GM18907 (cell line): Measurements from ENCODE around the gene NEK10.

Experiments
- ATAC-seq: cut with Tn5 transposase; IDR thresholded peaks from one replicate; pipeline ENCODE4 v1.9.1; 2021; ENCODE audit warnings: mild to moderate bottlenecking, moderate library complexity; ENCODE audit not compliant: unreplicated experiment

NEK10 gene

DNA sequence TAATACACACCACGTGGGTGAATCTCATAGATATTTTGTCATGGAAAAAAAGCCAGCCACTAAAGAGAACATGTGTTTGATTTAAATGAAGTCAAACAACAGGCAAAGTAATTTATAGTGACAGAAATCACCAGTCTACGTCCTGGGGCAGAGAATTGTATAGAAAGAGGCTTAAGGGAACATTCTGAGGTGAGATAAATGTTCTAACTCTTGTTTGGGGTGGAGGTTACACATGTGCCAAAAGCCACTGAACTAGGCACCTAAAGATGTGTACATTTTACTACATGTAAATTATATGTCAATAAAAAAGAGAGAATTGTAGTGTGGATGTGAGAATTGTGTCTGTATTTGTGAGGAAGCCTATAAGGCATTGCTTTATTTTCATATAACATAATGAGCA, 184.9 kb downstream of the NEK10 start:
- ATAC-seq = no peak

DNA sequence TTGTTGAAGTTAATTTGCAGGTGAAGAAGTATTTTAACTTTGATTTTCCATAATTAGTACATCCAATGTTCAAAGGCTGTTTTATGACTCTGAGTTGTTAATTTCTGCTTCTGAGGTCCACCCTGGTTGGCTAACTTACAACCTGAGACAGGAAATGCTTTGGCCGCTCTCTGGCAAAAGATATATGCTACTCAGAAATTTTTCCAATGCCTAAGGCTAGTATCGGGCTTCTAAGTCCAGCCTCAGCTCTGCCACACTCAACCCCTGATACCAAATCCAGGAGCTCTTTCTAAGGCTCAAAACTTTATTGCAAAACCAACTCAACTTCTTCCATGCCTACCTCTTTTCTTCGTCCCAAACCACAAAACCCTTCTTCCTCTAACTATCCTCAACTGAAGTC, 192.9 kb downstream of the NEK10 start:
- no peak for ATAC-seq

GRCh38 chr3:27174530-27174929, 194.7 kb downstream of the NEK10 start:
- no peak for ATAC-seq

- peak; percentile 94 for ATAC-seq
These were observed 198.1 kb downstream of the NEK10 start for GRCh38 chr3:27171113-27171512.

DNA sequence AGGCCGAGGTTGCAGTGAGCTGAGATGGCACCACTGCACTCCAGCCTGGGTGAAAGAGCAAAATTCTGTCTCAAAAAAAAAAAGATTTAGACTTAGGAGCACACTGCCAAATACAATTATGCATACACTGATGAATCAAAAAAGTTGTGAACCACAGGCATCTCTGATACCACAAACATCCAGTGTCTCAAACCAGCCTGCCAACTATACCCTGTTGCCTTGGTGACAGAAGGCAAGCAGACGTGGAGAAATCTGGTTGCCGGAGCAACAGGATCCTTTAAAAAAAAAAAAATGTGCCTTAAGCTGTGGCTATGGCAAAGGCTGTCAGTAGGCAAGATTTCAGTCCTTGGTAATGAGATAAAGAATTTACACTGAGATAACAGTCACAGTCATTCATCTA, 202.3 kb downstream of the NEK10 start:
- ATAC-seq = no peak

DNA sequence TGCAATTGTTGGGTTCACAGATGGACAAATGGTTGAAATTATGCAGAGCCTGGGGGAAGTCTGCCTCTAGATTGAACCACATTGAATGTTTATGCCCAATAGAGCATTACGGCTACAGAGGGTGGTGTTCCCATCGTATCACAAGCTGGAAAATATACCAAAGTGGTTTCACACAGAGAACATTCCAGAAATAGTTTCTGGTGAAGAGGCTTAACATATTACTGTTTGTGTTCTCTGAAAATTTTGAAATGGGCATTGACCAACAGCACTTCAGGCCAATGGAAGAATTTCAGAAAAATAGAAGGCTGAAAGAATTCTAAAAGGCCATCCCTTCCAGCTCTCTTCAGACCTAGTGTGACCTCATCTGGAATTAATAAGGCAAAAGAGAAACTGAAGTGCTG, 203.9 kb downstream of the NEK10 start:
- ATAC-seq = no peak

GRCh38 chr3:27160779-27161287, 208.3 kb downstream of the NEK10 start:
- ATAC-seq = no peak

GRCh38 chr3:27160146-27160545, 209.0 kb downstream of the NEK10 start:
- ATAC-seq = no peak

- ATAC-seq = no peak
These were observed 222.0 kb downstream of the NEK10 start for GRCh38 chr3:27147215-27147614.

GRCh38 chr3:27146786-27147185, 222.4 kb downstream of the NEK10 start:
- ATAC-seq = no peak

DNA sequence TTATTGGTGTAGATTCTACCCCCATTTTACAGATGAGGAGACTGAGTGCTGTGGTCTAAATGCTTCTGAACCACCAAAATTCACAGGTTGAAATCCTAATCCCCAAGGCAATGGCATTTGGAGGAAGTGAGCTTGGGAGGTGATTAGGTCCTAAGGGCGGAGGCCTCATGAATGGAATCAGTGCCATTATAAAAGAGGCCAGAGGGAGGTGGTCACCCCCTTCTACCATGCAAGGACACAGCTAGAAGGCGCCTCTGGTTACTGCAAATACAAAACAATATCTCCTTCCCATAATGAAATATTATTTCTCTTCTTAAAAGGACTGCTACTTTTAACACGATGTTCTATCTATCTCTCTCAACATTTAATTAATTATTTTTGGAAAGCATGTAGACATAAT, 223.5 kb downstream of the NEK10 start:
- ATAC-seq = no peak

DNA sequence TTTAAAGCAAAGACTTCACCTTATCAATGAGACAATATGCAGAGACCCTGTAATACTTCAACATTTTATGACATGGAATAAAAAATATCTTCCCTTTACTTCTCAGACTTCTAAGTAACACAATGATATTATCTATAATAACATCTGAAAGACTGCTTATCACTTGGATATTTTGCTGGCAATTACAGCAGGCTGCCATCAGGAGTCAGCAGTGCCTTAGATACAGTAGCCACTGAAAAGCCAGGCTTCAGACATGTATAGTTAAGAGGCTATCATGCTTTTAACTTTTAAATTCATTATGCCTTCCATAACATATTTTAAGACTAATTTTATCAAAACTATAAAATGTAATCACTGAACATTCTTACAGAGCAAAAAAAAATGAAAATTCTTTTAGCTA, 227.5 kb downstream of the NEK10 start:
- ATAC-seq = no peak

GRCh38 chr3:27138562-27138961, 230.6 kb downstream of the NEK10 start:
- ATAC-seq = no peak

- ATAC-seq = no peak
These were observed 231.2 kb downstream of the NEK10 start for GRCh38 chr3:27138005-27138404.

DNA sequence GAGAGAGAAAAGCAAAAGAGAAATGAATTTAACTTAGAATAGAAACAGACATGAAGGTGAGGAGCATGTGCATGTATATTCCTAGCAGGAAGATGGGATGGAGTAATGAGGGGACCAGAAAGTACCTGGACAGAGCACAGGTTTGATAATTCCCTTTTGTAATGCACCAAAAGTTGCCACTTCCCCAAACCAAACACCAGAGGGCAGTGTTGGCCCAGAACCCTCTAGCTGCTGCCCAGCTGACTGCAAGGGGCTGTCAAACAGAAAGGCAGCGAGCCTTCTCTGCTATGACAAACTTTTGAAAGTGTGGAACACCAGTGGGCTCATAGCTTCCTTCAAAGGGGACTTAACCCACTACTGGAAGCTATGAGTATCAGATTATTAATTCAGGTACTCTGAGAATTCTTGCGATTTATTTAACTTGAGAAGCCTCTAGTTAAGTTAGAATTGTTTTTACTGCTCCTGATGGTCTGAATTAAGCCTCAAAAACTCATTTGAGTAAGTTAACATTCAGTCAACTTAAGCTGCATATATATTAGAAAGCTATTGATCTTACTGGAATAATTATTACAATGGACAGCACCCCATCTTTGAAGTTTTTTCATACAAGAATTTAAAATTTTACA, 234.9 kb downstream of the NEK10 start:
- peak; percentile 97 for ATAC-seq

- no peak for ATAC-seq
These were observed 236.1 kb downstream of the NEK10 start for GRCh38 chr3:27133060-27133459.

DNA sequence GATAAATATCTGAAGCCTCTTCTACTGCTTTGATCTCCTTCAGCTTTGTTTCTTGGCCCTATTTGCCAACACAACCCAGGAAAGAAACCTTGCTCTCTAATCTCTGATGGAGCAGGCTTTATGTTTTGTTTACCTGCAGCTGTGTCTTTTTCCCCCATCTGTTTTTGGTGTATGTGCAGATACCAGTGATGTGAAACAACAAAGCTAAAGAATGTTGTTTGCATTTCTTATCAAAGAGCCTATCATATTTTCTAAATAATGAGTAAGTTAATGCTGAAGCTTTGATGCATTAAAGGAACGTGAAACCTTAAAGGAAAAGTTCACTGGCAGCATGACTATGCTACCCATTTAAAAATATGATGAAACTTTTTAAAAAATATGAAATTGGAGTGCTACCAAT, 238.4 kb downstream of the NEK10 start:
- ATAC-seq = no peak

GRCh38 chr3:27127879-27128278, 241.3 kb downstream of the NEK10 start:
- ATAC-seq = no peak

GRCh38 chr3:27127195-27127594, 242.0 kb downstream of the NEK10 start:
- no peak for ATAC-seq

- no peak for ATAC-seq
These were observed 243.2 kb downstream of the NEK10 start for GRCh38 chr3:27125821-27126501.

DNA sequence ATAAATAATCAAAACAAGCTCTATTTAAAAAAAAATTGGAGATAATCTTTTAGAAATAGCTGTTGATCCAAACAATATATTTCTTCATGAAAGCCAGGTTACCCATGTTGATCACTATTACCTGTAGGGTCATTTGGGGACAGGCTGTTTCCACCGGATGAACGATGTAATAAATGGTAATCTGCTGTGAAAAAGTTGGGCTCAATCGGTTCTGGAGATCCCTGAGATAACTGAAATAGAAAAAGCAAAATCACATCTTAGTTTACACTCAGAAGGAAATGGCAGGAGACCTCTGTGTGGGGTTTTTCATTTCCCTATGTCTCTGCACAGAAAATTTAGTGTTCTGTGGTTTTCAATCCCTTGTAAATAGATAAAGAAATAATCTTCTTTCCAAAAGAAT, 249.5 kb downstream of the NEK10 start:
- ATAC-seq = no peak

DNA sequence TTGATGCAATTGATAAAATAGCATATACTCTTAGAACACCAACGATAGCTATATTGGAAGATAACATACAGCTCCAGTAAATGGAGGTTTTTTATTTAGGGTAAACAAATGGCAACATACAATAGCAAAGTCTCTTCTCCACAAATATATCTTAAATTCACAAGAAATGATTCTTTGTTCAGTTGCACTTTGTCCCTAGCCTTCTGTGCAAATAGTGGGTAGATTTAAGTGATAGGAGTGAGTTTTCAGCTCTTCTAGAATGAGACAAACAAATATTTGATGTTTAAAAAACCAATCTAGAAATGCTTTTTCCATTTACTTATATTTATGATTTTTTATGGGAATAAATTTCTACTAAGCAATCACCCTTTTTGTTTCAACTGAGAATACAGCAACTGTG, 253.8 kb downstream of the NEK10 start:
- no peak for ATAC-seq

GRCh38 chr3:27114684-27115083, 254.5 kb downstream of the NEK10 start:
- no peak for ATAC-seq
